Esophagus mucosa (tissue), 1 donor: ENCODE measurements around the gene CISTR. TPM values are rescaled to one million over a fixed set of nuclear protein-coding genes. Genes with fewer than 3 reads are reported as not detected.
A peak's percentile ranks its signal among the peaks of the same experiment; 100 is the strongest.
"Not testable (repeated sequence)": the region's sequence is repeated elsewhere in the genome, so short reads cannot be mapped to it uniquely, and the experiment has no call there.

Experiments
- ATAC-seq: fragments of 200-7000 bp; cut with Tn5 transposase; one replicate; pipeline ENCODE4 v1.9.1; 2020
- total RNA-seq: library from RNA; stranded (reverse); gene quantifications from one replicate; pipeline ENCODE4 v1.2.4, GENCODE V29; 2023
- donor health status: DM: yes; HTN: yes; CAD: no.

CISTR gene
- total RNA-seq, 1 donor from 2014 or later = not detected

DNA sequence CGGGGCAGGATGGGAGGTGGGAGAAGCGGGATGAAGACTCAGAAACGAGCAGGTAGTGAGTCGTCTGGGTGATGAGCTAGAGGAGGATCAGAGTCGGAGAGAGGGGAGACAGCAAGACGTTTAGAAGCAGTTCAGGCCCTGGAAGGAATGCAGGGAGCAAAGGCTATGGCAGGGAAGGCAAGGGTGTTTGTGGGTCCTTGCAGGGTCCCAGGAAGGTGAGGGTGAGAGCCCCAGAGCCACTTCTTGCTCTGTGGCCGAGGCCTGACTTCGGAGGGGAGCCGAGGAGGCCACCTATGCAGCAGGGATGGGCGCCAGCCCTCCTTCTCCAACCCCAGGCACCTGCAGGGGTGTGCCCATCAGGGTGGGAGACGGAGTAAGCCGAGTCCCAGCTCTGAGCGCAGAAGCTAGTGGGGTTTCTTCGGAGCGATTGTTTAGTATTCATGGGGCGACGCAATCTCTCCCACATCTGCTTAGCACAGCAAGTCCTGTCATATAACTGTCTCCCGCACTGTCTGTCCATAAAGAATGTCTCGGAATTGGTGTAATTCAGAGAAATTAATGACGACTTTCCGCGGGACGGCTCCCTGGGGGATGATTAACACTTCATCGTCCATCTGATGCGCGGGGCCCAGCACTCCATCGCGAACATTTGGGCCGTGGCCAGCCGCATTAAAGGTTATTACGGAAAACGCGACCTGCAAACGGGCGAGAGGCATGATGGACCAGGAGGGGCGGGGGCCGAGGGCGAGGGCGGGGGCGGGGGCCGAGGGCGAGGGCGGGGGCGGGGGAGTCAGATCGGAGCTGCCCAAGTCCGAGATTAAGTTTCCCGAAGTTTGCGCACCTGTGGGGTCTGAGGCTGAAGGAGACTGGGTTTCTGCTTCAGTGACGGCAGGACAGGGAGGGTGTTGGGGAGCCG, 12.3 kb downstream of the CISTR start:
- ATAC-seq = no peak

- peak; percentile 8 for ATAC-seq
These were observed 13.2 kb downstream of the CISTR start for GRCh38 chr12:53738406-53739213.

- ATAC-seq = no peak
These were observed 13.8 kb downstream of the CISTR start for GRCh38 chr12:53737951-53738405.

GRCh38 chr12:53737093-53737808, 14.5 kb downstream of the CISTR start:
- ATAC-seq = no peak

- no peak for ATAC-seq
These were observed 15.2 kb downstream of the CISTR start for GRCh38 chr12:53736592-53736991.

DNA sequence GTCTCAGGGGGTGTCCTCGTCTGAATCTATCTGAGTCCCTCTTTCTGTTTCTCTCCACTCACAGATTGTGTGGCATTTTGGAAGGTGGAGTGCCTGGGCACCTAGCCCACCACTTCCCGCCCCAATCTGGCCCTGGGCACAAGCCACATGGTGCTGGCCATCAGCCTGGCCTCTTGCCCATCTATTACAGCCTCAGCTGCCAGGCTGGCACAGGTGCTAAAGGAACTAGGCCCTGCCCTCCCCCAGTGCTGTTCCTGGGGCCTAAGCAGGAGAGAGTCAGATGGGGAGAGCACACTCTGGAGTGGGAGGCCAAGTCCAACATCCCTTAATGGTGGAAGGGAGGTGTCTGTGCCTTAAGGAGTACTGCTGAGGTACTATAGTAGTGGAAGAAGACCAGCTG, 16.2 kb downstream of the CISTR start:
- ATAC-seq = no peak

- no peak for ATAC-seq
These were observed 17.4 kb downstream of the CISTR start for GRCh38 chr12:53734425-53734824.

- no peak for ATAC-seq
These were observed 18.0 kb downstream of the CISTR start for GRCh38 chr12:53733807-53734200.

- ATAC-seq = no peak
These were observed 18.6 kb downstream of the CISTR start for GRCh38 chr12:53733051-53733806.

- no peak for ATAC-seq
These were observed 22.1 kb downstream of the CISTR start for GRCh38 chr12:53729644-53730043.

DNA sequence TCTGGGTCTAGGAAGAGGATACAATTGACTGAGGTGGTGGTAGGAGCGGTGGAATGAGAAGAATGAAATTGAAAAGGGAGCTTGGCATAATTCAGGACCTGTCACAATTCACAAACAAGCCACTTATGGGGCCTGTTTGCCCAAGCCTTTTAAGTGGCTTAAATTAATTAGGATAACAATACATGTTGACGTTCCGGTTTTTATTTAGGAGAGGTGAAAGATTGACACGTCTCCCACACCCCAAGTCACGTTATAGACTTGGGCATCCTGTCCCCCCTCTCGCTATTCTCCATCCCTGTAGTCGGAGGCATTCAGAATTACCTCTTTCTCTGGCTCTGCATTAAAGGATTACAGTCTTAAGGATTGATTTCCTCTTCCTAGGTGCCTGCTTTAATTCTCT, 23.6 kb downstream of the CISTR start:
- no peak for ATAC-seq

DNA sequence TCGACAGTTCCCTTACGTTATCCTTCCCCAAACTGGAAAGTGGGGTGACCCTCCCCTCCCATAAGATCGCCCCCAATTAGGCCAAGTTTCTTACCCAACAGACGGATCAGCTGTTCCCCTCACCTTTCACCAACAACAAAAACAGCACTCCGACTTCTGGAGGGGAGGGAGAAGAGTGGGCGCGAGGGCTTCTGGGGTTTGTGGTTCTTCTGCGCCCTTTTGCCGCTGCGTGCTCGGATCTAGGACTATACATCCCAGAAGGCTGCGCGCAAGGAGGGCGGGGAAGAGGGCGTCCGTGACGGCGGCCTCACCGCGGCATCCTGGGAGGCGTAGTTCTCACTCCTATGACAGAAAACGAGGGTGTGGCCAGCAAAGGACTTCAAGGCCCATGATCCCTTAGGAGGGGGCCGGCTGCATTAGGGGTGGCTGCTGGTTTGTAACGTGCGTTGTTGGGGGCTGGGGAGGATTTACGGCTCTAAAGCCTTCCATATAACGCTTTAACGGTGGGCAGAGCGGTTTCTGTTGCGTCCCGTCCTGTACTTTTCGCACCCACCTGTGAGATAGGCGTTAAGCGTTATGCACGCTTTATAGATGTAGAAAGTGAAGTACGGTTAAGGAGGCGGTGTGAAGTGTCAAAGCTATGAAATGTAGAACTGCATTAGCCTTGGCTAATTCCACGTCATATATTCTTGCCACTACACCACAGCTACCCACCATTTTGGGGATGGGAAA, 24.3 kb downstream of the CISTR start, which contains the start of gene CALCOCO1:
Gene CALCOCO1 (minus strand): TSS at position 143 of the 732 bp plus-strand sequence. CDS start 2,210 bp downstream, outside the sequence.
- ATAC-seq = peak; percentile 99

GRCh38 chr12:53726946-53727309, 24.9 kb downstream of the CISTR start:
- peak; percentile 3 for ATAC-seq

DNA sequence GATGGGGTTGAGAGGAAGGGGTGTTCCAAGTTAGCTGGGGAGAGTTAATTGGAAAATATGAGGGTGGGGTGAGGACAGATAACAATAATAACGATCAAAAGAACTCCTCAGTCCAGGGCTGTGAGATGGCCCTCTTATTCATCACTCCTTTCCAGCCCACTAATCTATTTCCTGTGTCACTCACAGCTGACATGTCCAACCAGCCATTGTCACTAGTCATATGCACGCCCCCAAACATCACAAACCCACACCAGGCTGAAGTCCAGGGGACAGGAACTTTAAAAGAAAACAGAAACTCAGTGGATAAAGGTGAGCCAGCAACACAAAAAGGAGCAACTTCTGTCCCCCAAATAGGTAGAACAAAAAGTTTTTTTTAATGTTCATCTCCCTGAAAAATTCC, 25.4 kb downstream of the CISTR start:
- no peak for ATAC-seq

DNA sequence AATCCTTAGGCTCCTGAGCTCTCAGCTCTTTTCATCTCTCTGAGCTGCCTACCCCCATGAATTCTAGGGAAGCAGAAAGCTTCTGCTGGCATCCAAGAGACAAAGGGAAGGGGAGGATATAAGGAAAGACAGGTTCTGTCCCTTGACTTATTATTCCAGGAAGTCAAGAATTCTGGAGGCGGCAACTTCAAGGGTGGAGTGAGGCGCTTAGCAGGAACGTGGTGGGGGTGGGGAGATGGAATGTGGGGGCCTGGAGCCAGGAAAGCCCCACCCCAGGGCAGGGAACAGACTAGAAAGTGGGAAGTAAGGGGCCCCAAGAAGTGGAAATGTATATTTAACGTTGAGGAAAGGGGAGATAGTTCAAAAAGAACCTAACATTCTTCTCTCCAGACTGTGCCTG, 26.0 kb downstream of the CISTR start:
- no peak for ATAC-seq

DNA sequence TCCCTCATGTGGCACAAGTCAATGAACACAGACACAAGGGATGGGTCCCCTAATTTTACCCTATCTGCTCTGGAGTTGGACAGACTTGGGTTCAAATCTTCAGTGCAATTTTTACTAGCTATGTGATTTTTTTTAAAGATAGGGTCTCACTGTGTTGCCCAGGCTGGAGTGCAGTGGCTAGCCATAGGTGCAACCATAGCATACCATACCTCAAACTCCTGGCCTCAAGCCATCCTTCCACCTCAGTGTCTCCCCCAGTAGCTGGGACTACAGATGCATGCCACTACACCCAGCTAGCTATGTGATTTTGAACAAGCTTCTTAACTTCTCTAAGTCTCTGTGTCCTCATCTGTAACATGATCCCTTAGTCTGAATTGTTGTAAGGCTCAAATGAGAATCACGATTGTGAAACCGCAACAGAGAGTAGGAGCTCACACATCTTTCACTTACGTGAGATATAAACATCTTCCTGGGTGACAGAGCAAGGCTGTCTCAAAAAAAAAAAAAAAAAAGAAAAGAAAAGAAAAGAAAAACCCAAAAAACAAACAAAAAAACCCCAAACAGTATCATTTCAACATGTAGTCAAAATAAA, 29.2 kb downstream of the CISTR start:
- no peak for ATAC-seq

- ATAC-seq = no peak
These were observed 30.8 kb downstream of the CISTR start for GRCh38 chr12:53720946-53721345.

GRCh38 chr12:53719649-53720048, 32.1 kb downstream of the CISTR start:
- ATAC-seq = no peak

- ATAC-seq = not testable (repeated sequence)
These were observed 33.2 kb downstream of the CISTR start for GRCh38 chr12:53718567-53718966.

DNA sequence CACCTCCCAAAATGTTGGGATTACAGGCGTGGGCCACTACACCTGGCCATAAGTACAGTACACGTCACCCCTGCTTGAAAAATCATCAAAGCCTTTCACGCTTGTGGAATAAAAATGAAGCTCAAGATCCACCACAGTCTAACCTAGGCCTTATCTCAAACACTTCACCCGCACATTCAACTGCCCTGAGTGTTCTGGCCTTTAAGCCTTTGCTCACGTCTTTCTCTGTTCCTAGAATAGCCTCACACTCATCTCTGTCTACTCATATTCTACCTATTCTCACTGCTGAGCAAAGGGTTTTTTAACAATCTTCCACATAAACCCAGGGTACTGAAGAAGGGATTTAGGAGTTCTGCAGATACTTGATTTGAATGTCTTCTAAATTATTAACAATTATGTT, 34.5 kb downstream of the CISTR start:
- no peak for ATAC-seq

DNA sequence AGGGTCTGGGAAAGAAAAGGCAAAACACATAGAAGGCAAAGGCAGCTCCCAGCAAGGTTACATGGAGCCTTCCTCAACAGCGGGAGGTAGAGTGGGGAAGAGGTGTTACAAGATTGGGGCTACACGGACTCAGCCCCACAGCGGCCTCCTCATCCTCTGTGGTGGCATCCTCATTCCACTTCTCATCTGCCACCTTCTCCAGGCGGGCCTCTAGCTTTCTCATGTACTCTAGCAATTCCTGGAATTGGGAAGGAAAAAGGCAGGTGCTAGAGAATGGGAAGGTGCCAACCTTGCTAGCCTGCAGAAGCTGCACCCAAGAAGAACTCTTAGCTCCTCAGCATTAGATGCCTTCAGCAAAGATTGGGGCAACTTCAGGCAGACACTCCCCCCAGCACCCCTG, 37.8 kb downstream of the CISTR start:
- no peak for ATAC-seq
